ENCODE measurements around the gene S100A6. TPM values are rescaled to one million over a fixed set of nuclear protein-coding genes. Genes with fewer than 3 reads are reported as not detected.
"Not testable (repeated sequence)": the region's sequence is repeated elsewhere in the genome, so short reads cannot be mapped to it uniquely, and the experiment has no call there.

S100A6 gene
- total RNA-seq, 1 experiment from 2014 or later: 2,272 TPM

- no peak for DNase-seq (ENCODE audit: low spot score)
Measured at GRCh38 chr1:153563991-153564390, 28.2 kb upstream of the S100A6 start.

GRCh38 chr1:153563483-153563901, 27.7 kb upstream of the S100A6 start:
- DNase-seq (ENCODE audit: low spot score): no peak

GRCh38 chr1:153562021-153562420, 26.2 kb upstream of the S100A6 start:
- not testable (repeated sequence) for DNase-seq (ENCODE audit: low spot score)

- DNase-seq (ENCODE audit: low spot score): no peak
Measured at GRCh38 chr1:153561466-153561985, 25.7 kb upstream of the S100A6 start.

- no peak for DNase-seq (ENCODE audit: low spot score)
Measured at GRCh38 chr1:153560771-153561465, 25.1 kb upstream of the S100A6 start.

- DNase-seq (ENCODE audit: low spot score): no peak
Measured at GRCh38 chr1:153560241-153560640, 24.4 kb upstream of the S100A6 start.

GRCh38 chr1:153557877-153558276, 22.1 kb upstream of the S100A6 start:
- no peak for DNase-seq (ENCODE audit: low spot score)

- no peak for DNase-seq (ENCODE audit: low spot score)
Measured at GRCh38 chr1:153556348-153556747, 20.6 kb upstream of the S100A6 start.

- no peak for DNase-seq (ENCODE audit: low spot score)
Measured at GRCh38 chr1:153553830-153554541, 18.2 kb upstream of the S100A6 start.

- no peak for DNase-seq (ENCODE audit: low spot score)
Measured at GRCh38 chr1:153553096-153553495, 17.3 kb upstream of the S100A6 start.

GRCh38 chr1:153552335-153552734, 16.5 kb upstream of the S100A6 start:
- DNase-seq (ENCODE audit: low spot score): no peak

- no peak for DNase-seq (ENCODE audit: low spot score)
Measured at GRCh38 chr1:153550827-153551500, 15.2 kb upstream of the S100A6 start.

GRCh38 chr1:153550398-153550758, 14.6 kb upstream of the S100A6 start:
- DNase-seq (ENCODE audit: low spot score): no peak

GRCh38 chr1:153549741-153550397, 14.1 kb upstream of the S100A6 start:
- DNase-seq (ENCODE audit: low spot score): no peak

GRCh38 chr1:153548722-153549688, 13.2 kb upstream of the S100A6 start, which contains the start of gene S100A3:
S100A3 (minus strand) TSS chr1:153549258; CDS start chr1:153548485, 773 bp downstream.
- DNase-seq (ENCODE audit: low spot score): peak; percentile 45

GRCh38 chr1:153547560-153548551, 12.1 kb upstream of the S100A6 start:
- no peak for DNase-seq (ENCODE audit: low spot score)

- no peak for DNase-seq (ENCODE audit: low spot score)
Measured at GRCh38 chr1:153546796-153547559, 11.2 kb upstream of the S100A6 start.

- no peak for DNase-seq (ENCODE audit: low spot score)
Measured at GRCh38 chr1:153546371-153546770, 10.6 kb upstream of the S100A6 start.

Measured in HT-29 (cell line).